Transverse colon (tissue), 3 donors: Measurements from ENCODE around the gene HMX2.

Source experiments
- CTCF ChIP-seq, 5 experiments: fragments of 200-600 bp in 3 of 5; fragments of 450-650 bp in 2 of 5; sonication (generic) in 3 of 5; IDR thresholded peaks; 1 replicate in 2 of 5; 2 replicates in 3 of 5; pipeline ENCODE4 v1.5.1; 2016 to 2017; ENCODE audit warnings: antibody characterized with exemption in 5 of 5, inconsistent platforms in 3 of 5, mild to moderate bottlenecking in 2 of 5, moderate library complexity in 1 of 5
- EP300 ChIP-seq: sonication (generic); formaldehyde crosslinking; IDR thresholded peaks from one replicate; pipeline ENCODE4 v1.6.1; 2017; ENCODE audit warnings: antibody characterized with exemption, low read depth

- TF ChIP-seq CTCF (IDR thresholded peaks at IDR 0.05) (no peak), EP300 (no peak)
These were observed 16.4 kb downstream of the HMX2 start for GRCh38 chr10:123164319-123164718.
